DOHH2 (cell line): ENCODE results near the gene RAD52.

Source experiments
- H3F3A ChIP-seq: fragments of 200-600 bp; sonication (generic), shearing (Covaris generic); 2 replicates; pipeline ENCODE4 v1.6.0; 2016; ENCODE audit warnings: antibody characterized with exemption, mild to moderate bottlenecking; ENCODE audit not compliant: control insufficient read depth, insufficient read depth
- H3K27ac ChIP-seq: fragments of 200-600 bp; sonication (generic); 2 replicates; pipeline ENCODE4 v1.5.1; 2014; ENCODE audit warnings: low read depth, mild to moderate bottlenecking, low read length, moderate library complexity
- H3K27me3 ChIP-seq: fragments of 200-600 bp; sonication (generic); 2 replicates; pipeline ENCODE4 v1.6.1; 2014; ENCODE audit warnings: mild to moderate bottlenecking, low read length, mixed read lengths; ENCODE audit not compliant: control insufficient read depth
- H3K36me3 ChIP-seq: fragments of 200-600 bp; sonication (generic); 2 replicates; pipeline ENCODE4 v1.6.1; 2014; ENCODE audit warnings: mild to moderate bottlenecking, low read length, moderate library complexity, mixed read lengths; ENCODE audit not compliant: control insufficient read depth
- H3K4me1 ChIP-seq: fragments of 200-600 bp; sonication (generic); 2 replicates; pipeline ENCODE4 v1.6.1; 2014; ENCODE audit warnings: mild to moderate bottlenecking, low read length, mixed read lengths; ENCODE audit not compliant: control insufficient read depth
- H3K4me2 ChIP-seq: fragments of 200-600 bp; sonication (generic); 2 replicates; pipeline ENCODE4 v1.6.0; 2014; ENCODE audit warnings: mild to moderate bottlenecking, low read length, moderate library complexity
- H3K4me3 ChIP-seq: fragments of 200-600 bp; sonication (generic); 2 replicates; pipeline ENCODE4 v1.5.1; 2014; ENCODE audit warnings: mild to moderate bottlenecking, low read length, mixed read lengths
- H3K79me2 ChIP-seq: fragments of 200-600 bp; sonication (generic); 2 replicates; pipeline ENCODE4 v1.6.1; 2014; ENCODE audit warnings: mild to moderate bottlenecking, low read length, mixed read lengths; ENCODE audit not compliant: control insufficient read depth
- H3K9me2 ChIP-seq: fragments of 200-600 bp; sonication (generic); replicated peaks from 2 replicates; pipeline ENCODE4 v1.6.1; 2014; ENCODE audit warnings: mild to moderate bottlenecking, low read length, mixed read lengths; ENCODE audit not compliant: control insufficient read depth
- H3K9me3 ChIP-seq: fragments of 200-600 bp; sonication (generic); 2 replicates; pipeline ENCODE4 v1.6.1; 2014; ENCODE audit warnings: antibody characterized with exemption, low read length, mixed read lengths; ENCODE audit not compliant: control insufficient read depth, insufficient read depth
- H4K20me1 ChIP-seq: fragments of 200-600 bp; sonication (generic); 2 replicates; pipeline ENCODE4 v1.6.0; 2014; ENCODE audit warnings: low read depth, mild to moderate bottlenecking, antibody characterized with exemption, low read length, moderate library complexity; ENCODE audit not compliant: control insufficient read depth, insufficient read depth
- EZH2phosphoT487 ChIP-seq: fragments of 200-600 bp; sonication (generic); IDR thresholded peaks from 2 replicates; pipeline ENCODE4 v1.6.1; 2017; ENCODE audit warnings: borderline replicate concordance, mild to moderate bottlenecking, antibody characterized with exemption, low read length, moderate library complexity, mixed read lengths
- TF ChIP-seq, protein P1 (sequence below): fragments of 200-600 bp; sonication (generic); IDR thresholded peaks from one replicate; pipeline ENCODE4 v1.5.1; 2014; ENCODE audit warnings: antibody characterized with exemption, mild to moderate bottlenecking, low read depth, low read length; ENCODE audit not compliant: poor library complexity, severe bottlenecking

RAD52 gene

DNA sequence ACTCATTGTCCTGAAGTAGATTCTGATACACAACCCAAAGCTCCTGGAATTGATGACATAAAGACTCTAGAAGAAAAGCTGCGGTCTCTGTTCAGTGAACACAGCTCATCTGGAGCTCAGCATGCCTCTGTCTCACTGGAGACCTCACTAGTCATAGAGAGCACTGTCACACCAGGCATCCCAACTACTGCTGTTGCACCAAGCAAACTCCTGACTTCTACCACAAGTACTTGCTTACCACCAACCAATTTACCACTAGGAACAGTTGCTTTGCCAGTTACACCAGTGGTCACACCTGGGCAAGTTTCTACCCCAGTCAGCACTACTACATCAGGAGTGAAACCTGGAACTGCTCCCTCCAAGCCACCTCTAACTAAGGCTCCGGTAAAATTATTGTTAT, 63.8 kb downstream of the RAD52 start:
- H3K9me2 ChIP-seq = no peaks in the 10 kb centered on the region
- H3K27ac ChIP-seq = no peak overlapping the region
- peaks cover 96% of the 10 kb centered on the region for H3K36me3 ChIP-seq
- H4K20me1 ChIP-seq = no peaks in the 10 kb centered on the region
- TF ChIP-seq EZH2phosphoT487 = no peak
- TF ChIP-seq, protein P1, sequence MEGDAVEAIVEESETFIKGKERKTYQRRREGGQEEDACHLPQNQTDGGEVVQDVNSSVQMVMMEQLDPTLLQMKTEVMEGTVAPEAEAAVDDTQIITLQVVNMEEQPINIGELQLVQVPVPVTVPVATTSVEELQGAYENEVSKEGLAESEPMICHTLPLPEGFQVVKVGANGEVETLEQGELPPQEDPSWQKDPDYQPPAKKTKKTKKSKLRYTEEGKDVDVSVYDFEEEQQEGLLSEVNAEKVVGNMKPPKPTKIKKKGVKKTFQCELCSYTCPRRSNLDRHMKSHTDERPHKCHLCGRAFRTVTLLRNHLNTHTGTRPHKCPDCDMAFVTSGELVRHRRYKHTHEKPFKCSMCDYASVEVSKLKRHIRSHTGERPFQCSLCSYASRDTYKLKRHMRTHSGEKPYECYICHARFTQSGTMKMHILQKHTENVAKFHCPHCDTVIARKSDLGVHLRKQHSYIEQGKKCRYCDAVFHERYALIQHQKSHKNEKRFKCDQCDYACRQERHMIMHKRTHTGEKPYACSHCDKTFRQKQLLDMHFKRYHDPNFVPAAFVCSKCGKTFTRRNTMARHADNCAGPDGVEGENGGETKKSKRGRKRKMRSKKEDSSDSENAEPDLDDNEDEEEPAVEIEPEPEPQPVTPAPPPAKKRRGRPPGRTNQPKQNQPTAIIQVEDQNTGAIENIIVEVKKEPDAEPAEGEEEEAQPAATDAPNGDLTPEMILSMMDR = no peak
- H3K27me3 ChIP-seq = no peaks in the 10 kb centered on the region
- no peaks in the 10 kb centered on the region for H3K4me1 ChIP-seq
- H3F3A ChIP-seq = peaks cover 4% of the 10 kb centered on the region; the same call in 1 of the 2 replicates
- no peaks in the 10 kb centered on the region for H3K9me3 ChIP-seq
- no peak overlapping the region for H3K4me3 ChIP-seq
- no peaks in the 10 kb centered on the region for H3K79me2 ChIP-seq
- H3K4me2 ChIP-seq = no peak overlapping the region

DNA sequence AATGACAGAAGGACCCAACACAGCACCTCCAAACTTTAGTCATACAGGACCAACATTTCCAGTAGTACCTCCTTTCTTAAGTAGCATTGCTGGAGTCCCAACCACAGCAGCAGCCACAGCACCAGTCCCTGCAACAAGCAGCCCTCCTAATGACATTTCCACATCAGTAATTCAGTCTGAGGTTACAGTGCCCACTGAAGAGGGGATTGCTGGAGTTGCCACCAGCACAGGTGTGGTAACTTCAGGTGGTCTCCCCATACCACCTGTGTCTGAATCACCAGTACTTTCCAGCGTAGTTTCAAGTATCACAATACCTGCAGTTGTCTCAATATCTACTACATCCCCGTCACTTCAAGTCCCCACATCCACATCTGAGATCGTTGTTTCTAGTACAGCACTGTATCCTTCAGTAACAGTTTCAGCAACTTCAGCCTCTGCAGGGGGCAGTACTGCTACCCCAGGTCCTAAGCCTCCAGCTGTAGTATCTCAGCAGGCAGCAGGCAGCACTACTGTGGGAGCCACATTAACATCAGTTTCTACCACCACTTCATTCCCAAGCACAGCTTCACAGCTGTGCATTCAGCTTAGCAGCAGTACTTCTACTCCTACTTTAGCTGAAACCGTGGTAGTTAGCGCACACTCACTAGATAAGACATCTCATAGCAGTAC, 64.6 kb downstream of the RAD52 start:
- Histone ChIP-seq H3F3A (peaks cover 4% of the 10 kb centered on the region; the same call in 1 of the 2 replicates), H3K9me2 (no peaks in the 10 kb centered on the region), H3K36me3 (peaks cover 97% of the 10 kb centered on the region), H3K4me2 (no peak overlapping the region), H4K20me1 (no peaks in the 10 kb centered on the region), H3K79me2 (no peaks in the 10 kb centered on the region), H3K27me3 (no peaks in the 10 kb centered on the region), H3K4me1 (no peaks in the 10 kb centered on the region), H3K9me3 (no peaks in the 10 kb centered on the region), H3K4me3 (no peak overlapping the region), H3K27ac (no peak overlapping the region)
- no peak for TF ChIP-seq EZH2phosphoT487
- TF ChIP-seq, protein P1 = no peak

DNA sequence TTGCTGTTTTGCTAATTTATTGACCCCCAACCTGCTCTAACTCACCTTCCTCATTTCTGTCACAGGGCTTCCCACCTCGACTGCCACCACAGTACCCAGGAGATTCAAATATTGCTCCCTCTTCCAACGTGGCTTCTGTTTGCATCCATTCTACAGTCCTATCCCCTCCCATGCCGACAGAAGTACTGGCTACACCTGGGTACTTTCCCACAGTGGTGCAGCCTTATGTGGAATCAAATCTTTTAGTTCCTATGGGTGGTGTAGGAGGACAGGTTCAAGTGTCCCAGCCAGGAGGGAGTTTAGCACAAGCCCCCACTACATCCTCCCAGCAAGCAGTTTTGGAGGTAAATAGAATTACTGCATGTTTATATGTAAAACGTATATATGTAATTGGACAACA, 68.8 kb downstream of the RAD52 start:
- peaks cover under 1% of the 10 kb centered on the region; the same call in 1 of the 2 replicates for H3F3A ChIP-seq
- no peak overlapping the region for H3K4me3 ChIP-seq
- H3K27ac ChIP-seq = no peak overlapping the region
- no peaks in the 10 kb centered on the region for H3K9me3 ChIP-seq
- TF ChIP-seq, protein P1 = no peak
- no peak for TF ChIP-seq EZH2phosphoT487
- H3K9me2 ChIP-seq = no peaks in the 10 kb centered on the region
- H3K4me2 ChIP-seq = no peak overlapping the region
- H3K36me3 ChIP-seq = peaks cover 79% of the 10 kb centered on the region
- no peaks in the 10 kb centered on the region for H3K27me3 ChIP-seq
- H3K4me1 ChIP-seq = no peaks in the 10 kb centered on the region
- H3K79me2 ChIP-seq = no peaks in the 10 kb centered on the region
- H4K20me1 ChIP-seq = no peaks in the 10 kb centered on the region
